AG08396 (cell line): ENCODE results near the gene SNX3.

Experiments
- DNase-seq: peaks from one replicate; pipeline ENCODE4 v3.0.0; 2012; ENCODE audit warnings: low spot score, mixed read lengths

Gene SNX3

GRCh38 chr6:108170332-108171290 is 90.2 kb downstream of the SNX3 start:
- DNase-seq: no peak

- DNase-seq: no peak
Measured at GRCh38 chr6:108169464-108170331, 91.1 kb downstream of the SNX3 start.

GRCh38 chr6:108168501-108169463 is 92.1 kb downstream of the SNX3 start:
- DNase-seq: no peak

GRCh38 chr6:108168090-108168463 is 92.8 kb downstream of the SNX3 start:
- no peak for DNase-seq

DNA sequence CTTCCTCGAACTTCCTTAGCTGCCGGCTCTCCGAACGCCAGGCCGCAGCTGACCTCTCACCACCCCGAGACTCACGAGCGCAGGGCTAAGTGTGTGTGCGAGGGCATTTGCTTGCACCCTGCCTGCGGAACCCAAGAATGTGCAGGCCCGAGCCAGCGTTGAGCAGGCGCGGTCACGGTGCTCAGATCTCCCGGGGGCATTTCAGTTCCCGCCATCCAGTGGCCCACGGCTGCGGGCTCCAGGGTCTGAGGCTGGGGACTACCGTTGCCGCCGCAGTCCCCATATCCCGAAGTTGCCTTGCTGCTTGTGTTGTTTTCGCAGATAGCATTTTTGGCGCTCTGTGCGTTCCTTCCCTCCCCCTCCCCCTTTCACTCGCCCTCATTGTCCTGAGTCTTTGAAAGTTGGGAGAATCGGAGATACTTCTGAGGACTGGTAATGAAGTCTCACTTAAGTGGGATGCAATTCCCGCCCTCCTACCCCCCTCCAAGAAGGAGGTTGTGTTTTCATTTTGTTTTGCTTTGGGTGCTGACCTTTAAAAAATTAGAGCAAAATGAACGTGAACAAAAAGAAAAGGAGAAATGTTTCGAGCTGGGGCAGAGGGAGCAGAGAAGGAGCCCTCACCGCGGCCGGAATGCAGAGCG is 93.3 kb downstream of the SNX3 start:
- no peak for DNase-seq

DNA sequence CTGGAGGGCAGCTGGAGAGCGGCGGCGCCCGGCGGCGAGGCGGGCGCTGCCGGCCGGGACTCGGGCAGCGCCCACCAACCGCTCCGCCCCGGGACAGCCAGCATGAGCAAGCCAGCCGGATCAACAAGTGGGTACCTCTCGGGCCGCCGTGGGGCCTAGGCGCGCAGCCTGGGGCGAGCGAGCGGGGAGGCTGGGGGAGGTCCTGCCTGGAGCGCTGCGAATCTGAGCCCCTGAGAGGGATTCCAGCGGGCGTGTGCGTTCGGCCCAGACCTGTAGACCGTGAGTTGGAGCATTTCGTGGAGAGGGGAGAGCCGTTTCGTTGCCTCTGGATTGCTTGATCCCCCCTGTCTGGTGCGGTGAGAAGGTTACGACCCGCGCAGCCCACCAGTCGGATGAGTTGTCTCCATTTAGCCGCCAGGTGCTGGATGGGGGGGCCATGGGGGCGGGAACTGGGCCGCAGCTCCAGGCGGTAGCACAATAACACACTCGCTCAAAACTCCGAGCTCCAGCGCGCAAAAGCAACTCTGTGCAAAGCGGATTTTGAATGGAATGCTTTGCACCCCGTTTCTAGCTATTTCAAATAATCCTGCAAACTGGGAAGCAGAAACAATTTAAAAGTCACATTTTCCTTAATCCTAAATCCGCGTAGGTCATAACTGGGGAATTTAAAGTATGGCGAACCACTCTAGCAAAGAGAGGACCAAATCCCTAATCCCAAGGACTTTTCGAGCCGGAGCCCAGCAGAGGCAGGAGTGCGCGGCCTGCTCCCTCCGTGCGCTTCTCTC is 94.0 kb downstream of the SNX3 start:
- no peak for DNase-seq

GRCh38 chr6:108165714-108166663 is 94.9 kb downstream of the SNX3 start, which contains the start of gene NR2E1:
Gene NR2E1 (plus strand): TSS chr6:108166022. CDS start chr6:108166766, 744 bp downstream.
- no peak for DNase-seq

DNA sequence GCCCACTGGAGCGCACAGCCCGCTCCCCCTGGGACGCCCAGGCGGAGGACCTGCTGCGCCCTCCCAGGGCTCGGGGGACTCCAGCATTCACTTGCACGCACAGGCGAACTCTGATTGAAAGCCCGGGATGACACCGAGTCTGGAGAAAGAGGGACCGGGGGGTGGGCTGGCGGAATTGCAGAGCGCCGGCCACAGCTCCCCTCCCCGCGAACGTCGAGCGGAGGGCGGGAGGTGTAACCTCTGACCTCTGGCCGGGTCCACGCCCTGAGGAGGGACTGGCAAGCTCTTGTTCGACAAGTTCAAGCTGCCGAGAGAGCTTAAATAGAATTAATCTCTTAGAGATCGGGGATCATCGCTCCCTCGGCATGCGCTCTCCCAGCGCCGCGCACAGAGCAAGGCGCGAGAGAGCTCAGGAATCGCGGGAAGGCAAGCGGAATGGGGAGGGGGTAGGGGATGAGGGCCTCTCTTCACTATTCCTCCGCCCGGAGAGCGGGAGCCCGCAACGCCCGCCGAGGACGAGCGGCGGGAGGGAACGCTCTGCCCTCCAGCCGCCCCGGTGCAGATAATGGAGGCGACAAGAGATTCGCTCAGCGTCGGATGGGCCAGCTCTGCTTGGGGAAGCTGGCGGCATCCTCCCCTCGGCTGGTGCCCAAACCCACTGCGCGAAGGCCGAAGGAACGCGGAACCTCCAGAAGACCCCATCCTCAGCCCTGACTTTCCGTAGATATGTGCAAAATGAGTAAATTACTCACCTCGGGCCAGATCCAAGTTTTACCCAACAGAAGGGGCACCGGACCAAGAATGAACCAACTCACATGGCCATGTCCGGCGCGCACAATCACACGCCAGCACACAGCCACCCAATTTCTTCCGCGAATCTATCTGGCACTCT is 95.8 kb downstream of the SNX3 start:
- no peak for DNase-seq

DNA sequence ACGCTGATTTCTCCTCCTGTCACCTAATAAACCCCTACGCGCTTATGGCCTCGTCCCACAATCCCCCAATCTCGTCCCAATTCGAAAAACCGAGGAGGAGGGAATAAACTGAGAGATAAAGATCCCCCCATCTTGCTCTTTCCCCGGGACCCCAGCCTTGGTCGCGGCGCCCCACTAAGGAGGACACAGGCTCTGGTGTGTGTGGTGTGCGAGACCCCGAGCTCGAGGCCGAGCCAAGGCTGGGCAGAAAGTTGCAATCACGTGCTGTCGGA is 96.4 kb downstream of the SNX3 start:
- no peak for DNase-seq

- no peak for DNase-seq
Measured at GRCh38 chr6:108163644-108164542, 96.9 kb downstream of the SNX3 start.

DNA sequence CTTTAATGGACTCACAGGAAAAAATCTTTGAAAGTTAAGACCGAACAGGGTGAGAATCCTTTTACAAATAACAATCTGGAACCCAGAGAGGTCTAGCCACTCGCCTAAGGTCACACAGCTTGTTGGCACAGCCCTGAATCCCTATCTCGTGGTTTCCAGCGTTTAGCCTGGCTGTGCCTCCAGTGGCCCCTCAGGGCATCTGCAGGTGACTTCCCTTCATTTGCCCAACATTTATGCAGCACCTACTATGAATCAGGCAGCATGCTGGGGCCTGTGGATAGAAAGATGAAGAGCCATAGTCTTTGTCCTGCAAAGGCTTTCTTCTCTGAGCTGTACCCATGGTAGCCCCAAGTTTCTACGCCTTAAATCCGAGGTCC is 97.6 kb downstream of the SNX3 start:
- DNase-seq: no peak

DNA sequence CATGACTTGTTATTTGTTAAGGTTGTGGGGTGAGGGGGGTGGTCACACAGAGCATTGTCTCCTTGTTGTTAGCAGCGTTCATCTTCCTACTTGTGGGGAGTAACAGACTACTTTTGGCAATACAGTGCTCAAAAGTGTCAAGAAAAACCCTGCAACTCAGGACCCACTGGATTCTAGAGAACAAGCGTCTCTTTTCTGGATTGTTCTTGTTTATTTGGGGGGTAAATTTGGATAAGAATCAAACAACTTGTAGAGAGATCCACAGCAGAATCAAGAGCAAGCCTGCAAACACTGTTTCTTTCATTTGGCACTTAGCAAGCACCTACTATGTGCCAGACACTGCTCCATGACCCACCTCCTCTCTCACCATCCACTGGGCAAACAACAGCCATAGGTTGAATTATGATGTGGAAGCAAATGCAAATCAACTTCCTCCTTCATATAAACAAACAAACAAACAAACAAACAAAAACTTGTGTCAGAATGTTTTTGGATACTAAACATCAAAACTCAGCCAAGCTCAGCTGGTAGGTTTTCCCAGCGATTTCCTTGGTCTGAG is 99.0 kb downstream of the SNX3 start:
- no peak for DNase-seq
